HG03064 (cell line): ENCODE measurements around the gene HIVEP3.

ENCODE experiments used
- ATAC-seq: cut with Tn5 transposase; IDR thresholded peaks from one replicate; pipeline ENCODE4 v1.9.1; 2021; ENCODE audit warnings: low read depth; ENCODE audit not compliant: unreplicated experiment

Gene HIVEP3

DNA sequence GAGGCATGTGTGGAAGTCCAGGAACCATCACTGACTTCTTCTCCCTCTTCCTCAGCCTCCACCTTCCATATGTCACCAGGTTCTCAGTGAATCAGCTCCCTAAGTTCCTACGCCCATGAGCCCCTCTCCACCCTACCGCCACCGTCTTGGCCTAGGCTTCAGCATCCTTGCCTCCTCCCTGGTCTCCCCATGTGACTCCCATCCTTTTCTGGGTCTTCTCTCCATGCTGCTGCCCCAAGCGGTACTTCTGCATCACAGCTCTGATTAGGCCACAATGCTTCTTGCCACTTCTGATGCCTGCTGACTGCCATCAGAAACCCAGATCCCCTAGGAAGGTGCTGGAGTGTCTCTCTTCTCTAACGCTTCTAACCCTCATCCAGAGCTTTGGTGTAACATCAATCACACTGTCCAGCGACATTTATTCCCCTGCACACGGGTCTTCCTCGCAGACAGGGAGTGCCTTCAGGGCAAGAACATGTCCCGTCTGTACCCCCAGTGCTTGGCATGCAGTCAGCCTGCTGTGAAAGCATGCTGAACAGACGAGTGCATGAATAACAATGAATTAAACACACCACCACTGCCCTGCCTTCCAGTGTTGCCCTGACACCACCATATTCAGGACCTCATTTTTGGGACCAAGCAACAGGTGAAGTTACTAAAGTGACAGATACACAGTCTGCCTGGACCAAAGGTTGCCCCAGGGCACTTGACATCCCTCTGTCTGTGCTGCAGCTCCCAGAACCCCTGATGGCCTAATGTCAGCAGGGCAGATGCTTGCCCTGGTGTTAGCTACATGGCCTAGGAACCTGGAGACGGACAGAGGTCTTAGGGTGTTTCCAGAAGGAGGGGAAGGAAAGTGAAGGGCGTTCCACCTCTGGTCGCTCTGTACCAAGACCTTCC lies 275.6 kb downstream of the HIVEP3 start:
- ATAC-seq = no peak

DNA sequence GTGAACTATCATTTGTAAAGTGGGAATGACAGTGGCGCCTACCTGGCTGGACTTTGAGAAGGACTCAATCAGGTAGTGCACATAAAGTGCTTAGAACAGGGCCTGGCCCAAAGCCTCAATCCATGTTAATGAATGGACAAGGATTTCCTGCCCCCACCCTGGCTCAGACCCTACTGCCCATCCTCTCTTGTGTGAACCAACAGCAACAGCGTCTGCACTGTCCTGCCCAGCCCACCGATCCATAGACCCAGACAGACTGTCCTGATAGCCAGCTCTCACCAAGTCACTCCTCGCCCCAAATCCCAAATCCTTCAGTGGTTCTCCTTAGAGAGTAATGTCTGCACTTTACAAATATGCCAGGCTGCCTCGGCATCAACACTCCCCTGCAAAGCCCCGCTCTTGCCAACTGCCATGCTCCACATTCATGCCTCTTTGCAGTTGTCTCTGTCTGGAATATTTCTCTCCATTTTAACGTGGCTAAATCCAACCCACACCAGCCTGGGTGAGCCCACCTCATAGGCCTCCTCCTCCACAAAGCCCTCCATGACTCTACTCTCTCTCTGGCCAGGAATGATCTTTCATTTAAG lies 276.7 kb downstream of the HIVEP3 start:
- ATAC-seq = no peak

DNA sequence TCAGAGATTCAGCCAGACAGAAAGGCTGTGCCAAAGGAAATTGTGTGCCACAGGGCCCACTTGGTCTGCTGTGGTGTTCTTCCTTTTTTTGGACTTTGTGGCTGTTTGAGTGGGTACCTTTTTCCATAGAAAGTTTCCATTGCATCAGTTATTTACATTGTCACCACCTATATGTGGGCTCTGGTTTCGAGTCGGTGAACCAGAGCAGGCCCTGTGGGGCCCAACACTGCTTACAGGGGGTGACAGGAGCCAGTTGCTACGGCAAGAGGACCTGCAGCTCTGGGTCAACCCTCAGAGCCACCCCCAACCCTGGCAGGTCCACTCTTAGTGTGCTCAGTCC lies 277.3 kb downstream of the HIVEP3 start:
- no peak for ATAC-seq

DNA sequence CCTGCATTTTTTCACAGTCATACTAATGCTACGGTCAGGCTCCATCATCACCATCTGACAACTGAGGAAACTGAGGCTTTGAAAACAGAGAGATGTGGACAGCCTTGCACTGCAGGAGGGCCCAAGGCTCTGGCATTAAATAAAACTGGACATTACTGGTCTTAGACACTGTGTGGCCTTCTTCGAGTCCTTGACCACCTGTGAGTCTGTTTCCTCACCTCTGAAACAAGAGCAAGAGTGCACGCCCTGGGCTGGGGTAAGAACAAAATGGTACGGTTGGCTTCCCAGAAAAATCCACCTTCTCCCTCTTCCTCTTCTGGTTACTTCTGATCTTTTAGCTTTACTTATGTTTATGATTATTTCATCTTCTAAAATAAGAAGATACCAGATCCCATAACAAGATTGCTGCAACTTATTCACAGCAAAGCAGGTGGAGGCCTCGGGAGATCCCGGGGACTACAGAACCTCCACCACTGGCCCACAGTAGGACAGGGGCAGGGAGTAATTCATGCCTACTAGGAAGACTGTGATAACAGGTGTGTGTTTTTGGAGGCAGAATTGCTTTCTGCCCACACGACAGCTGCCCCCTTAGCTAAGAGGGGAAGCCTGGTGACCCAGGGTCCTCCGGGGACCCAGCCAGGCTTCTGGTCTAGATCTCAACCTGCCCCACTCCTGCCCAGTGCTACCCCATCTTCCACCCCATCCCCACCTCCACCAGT lies 277.8 kb downstream of the HIVEP3 start:
- no peak for ATAC-seq

DNA sequence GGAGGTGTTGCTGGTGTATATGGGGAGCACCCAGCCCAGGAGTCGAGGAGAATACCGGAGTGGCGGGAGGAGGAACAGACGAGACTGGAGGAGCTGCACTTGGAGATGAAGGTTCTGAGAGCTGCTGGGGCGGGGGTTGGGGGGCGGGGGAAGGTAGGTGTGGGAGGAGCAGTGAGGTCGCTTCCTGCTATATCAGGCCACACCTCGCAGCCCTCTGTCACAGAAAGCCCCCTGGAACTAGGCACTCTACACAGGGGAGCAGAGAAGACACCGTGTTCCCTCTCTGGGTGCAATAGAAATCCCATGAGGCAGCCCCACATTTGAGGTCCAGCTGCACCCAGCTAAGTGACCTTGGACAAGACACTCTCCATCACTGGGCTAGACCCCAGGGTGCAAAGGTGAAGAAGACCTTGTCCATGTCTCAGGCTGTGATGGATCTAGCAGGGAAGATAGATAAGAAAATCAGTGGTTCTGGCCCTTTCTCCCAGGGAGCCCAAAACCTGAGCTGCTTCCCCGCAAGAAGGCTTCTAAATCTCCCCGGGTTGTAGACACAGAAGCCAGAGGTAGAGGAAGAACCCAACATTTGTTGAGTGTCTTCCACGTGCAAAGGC lies 278.5 kb downstream of the HIVEP3 start:
- no peak for ATAC-seq

DNA sequence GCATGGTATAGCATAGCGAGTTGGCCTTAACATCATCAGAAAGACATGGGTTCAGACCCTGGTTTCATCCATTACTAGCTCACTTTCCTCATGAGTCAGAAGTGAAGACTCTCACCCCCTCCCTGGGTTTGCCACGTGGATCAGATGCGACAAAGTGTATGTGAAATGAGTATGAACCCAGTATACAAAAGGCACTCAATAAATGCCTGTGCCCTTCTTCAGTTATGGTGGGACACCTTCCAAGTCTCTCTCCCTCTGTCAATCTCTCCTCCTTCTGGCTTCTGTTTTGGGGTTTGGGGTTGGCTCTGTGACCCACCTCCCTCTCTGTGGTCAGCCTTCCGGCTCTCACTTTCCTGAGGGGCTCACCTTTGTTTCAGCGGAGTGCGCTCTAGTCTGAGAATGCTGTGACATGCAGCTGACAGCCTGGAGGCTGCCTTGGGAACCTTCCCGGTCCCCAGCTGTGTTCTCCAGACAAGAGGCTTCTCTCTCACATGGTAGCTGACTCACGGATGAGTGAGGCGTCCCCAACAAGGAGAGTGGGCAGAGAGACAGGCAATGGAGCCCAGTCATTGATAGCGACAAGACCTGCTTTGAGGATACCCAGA lies 279.3 kb downstream of the HIVEP3 start:
- no peak for ATAC-seq

DNA sequence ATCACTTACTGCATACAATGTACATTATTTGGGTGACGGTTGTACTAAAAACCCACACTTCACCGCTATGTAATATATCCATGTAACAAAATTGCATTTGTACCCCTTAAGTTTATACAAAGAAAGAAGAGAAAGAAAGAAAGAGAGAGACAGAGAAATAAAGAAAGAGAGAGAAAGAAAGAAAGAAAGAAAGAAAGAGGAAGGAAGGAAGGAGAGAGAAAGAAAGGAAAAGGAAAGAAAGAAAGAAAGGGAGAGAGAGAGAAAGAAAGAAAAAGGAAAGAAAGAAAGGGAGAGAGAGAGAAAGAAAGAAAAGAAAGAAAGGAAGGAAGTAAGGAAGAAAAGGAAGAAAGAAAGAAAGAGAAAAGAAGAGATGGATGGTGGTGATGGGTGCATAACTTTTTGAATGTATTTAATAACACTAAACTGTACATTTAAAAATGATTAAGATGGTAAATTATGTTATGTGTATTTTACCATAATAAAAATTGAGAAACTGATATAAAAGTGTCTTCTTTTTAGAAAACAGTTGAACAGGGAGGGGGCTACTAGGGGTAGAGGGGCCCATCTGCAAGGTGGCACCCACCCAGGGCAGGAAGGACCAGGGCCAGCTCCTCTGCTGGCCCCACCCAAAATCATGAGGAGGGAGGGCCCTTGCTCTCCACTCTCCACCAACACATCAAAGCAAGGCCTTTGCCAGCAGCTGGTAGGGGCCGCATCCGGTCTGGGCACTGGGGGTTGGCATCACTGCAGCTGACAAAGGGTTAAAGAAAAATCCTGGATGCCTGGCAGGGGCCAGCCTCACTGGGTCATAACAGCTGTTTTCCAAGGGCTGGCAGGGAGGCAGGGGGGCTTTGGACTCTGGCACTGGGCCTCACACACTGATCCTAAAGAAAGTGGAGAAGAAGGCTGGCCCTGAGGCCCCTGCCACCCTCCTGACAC lies 280.4 kb downstream of the HIVEP3 start:
- no peak for ATAC-seq

DNA sequence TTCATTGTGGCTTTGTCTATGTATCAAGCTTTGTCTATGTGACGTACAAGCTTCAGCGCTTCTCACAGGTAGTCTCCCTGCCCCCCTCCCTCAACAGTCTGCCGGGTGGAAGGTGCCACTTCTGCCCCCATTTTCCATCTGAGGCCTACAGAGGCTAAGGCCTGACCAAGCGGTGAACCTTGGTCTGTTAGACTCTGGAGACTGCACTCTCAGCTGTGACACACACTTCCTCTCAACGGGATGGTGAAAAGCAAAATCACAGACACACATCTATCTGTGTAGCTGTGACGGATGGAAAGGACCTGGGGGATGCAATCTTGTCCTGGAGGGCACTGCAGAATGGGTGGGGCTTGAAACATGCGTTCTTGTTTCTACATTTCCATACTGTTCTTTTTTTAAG lies 281.4 kb downstream of the HIVEP3 start:
- no peak for ATAC-seq

DNA sequence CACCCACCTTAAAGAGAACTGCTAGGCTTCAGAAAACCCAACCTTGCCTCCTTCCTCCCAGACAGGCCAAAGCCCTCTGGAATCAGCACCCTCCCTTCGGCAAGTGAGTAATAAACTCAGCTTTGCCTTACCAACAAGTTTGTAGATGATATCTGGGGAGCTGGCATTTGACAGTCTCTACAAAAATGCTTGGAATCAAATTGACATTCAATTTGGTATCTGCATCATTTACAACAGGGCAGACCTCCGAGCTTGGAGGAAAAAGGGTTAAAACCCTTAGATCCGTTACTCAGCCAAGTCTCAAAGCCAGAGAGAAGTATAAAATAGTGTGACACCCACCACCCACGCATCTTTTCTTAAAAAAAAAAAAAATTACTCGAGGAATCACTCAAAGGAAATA lies 285.0 kb downstream of the HIVEP3 start:
- no peak for ATAC-seq

DNA sequence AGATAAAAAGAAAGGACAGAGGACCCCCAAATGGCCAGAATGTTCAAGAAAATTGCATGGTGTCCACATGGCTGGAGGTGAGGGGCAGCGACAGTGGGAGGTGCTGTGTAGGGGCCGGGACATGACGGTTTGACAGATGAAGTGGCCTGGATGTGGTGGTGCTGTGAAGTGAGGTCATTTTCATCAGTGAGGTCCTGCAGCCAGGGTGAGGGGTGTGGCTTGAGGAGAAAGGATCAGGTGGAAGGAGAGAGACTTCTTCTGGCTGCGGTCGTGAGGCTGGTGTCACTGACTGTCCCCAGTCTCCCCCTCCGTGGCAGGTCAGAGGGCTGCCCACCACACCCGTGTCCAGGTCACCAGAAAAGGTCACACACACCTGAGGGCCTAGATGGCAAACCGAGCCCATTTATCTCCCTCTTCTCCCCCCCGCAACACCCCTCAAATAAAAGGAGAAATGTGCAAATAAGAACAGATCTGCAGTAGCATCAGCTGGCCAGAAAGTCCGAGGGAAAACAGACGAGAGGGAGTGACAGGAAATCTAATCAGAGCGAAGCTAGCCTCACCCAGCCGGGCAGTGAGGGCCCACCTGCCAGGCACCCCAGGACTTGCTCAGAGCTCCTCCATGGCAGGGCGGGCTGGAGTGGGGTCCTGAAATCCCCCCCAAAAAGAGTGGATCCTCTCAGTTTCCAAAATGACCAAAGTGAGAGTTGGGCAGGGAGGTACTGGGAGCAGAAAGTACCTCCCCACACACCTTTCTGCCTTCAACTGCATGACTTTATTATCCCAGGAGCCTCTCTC lies 285.7 kb downstream of the HIVEP3 start:
- no peak for ATAC-seq

DNA sequence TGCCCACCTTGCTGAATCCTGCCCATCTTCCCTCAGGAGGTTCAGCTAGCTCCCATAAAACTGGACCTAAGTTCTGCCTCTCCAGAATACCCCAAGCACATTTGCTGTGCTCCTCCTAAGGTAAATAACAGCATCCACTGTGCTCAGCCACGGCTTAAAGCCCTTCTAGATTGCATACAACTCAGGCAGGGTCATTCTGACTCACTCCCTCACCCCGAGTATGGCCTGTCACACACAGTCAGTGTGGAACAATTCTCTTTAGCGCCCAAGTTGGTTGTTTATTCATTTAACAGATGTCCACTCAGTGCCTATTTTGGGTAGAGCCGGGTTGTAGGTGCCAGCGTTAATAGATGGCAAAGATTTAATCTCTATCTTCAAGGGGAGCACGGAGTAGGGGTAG lies 286.8 kb downstream of the HIVEP3 start:
- ATAC-seq = no peak

DNA sequence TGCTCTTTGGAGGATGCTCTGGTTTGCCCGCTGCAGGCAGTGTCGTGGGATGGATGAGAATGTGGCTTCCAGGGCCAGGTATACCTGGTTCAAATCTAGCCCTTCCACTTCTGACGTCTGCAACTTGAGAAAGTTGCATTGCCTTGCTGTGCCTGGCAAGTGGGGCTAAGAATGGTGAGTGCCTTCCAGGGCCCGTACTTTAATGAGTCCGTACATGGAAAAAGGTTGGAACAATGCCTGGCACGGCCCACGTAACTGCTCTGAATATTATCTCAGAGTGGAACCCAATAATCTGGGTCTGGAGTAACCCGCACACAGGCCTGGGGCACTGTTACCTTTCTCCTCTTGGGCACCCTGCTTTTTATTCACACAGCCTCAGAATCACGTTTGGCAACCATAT lies 287.6 kb downstream of the HIVEP3 start:
- no peak for ATAC-seq

DNA sequence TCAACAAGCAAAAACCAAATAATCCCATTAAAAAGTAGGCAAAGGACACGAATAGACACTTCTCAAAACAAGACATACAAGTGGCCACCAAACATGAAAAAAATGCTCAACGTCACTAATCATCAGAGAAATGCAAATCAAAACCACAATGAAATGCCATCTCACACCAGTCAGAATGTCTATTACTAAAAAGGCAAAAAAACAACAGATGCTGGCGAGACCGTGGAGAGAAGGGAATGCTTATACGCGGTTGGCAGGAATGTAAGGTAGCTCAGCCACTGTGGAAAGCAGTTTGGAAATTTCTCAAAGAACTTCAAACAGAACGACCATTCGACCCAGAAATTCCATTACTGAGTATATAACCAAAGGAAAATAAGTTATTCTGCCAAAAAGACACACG lies 289.2 kb downstream of the HIVEP3 start:
- ATAC-seq = no peak

DNA sequence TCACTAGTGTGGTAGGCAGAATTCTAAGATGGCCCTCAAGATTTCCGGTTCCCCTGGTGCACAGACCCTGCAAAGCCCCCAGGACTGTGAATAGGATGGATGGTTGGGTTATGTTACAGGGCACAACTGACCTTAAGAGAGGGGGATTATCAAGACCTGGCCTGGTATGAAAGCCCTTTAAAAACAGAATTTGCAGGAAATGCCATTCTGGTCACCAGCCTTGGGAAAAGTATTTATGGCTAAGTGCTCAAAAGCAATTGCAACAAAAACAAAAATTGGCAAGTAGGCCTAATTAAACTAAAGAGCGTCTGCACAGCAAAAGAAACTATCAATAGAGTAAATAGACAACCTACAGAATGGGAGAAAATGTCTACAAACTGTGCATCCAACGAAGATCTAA lies 289.6 kb downstream of the HIVEP3 start:
- ATAC-seq = no peak

DNA sequence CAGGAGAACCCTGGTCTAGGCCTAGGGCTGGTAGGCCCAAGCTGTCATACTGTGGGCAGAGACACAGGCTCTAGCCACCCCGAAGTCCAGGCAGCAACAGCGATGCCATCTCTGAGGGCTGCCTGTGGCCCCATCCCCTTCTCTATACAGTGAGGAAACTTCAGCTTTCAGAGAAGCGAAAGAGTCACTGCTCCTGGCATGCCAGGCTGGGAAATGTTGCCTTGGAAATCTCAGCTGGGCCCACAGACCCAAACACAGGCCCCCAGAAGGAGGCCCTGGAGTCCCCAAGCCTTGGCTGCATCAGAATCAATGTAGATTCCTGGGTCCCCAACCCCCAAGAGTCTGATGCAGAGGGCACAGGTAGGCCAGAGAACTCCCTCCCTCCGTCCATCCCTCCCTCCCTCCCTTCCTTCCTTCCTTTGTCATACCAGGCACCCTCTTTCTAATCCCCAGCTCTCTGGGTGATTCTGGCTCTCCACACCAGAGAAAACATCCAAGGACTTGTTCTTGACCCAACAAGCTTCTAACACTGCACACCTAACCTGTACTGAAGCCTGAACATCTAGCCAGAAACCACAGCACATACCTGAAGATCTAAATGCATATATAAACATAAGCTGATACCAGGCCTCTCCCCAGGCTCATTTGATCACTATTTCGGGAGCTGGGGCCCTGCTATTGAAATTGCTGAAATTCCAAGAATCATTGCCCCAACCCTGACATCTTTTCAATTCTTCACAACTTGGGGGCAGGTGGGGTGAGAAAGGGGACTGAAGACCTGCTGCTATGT lies 291.0 kb downstream of the HIVEP3 start:
- no peak for ATAC-seq

DNA sequence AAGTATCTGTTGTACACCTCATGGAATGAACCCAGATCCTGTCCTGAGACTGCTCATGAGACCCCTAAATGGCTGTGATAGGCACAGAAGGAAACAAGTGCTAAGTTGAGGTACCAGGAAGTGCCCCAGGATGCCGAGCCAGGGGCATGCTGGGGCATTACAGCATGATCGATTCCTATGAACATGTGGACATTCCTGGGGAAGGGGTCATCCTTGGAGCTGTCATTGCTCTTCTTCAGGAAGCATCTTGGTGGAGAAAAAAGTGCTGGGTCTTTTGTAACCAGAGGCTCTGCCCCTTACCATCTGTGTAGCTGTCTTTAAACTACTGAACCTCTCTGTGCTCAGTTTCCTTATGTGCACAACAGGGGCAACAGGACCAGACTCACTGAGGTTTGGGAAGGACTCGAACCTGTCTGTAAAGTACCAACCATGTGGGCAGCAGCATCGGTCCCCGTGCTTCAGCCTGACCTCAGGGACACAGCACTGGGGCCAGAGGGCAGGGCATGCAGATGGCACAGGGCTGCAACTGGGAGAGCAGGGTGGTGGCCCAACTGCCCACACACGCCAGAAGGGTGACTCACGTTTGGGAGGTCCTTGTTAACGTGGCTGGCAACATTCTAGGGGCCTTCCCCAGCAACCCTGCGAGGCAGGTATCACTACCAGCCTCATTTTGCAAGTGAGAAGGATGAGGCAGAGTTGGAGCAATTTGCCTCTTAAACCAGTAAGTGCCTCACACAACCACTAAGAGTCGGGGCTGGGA lies 291.9 kb downstream of the HIVEP3 start:
- ATAC-seq = no peak

DNA sequence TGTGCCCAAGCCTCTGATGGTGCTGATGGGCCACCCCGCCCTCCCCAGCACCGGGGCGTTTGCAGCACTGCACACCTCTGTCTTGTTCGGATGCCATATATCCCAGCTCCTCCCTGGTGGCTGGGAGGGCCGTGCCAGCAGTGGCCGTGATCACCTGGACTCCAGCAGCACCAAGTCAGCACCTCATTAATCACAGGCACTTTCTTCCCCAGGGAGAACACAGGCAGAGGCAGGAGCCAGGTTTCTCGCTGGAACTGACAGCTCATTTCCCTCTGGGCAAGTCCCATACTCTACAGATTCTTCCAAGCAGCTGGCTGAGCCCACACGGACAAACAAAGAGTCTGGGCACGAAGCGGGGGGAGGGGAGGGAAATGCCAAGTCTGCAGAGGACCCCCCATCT lies 292.6 kb downstream of the HIVEP3 start:
- no peak for ATAC-seq

DNA sequence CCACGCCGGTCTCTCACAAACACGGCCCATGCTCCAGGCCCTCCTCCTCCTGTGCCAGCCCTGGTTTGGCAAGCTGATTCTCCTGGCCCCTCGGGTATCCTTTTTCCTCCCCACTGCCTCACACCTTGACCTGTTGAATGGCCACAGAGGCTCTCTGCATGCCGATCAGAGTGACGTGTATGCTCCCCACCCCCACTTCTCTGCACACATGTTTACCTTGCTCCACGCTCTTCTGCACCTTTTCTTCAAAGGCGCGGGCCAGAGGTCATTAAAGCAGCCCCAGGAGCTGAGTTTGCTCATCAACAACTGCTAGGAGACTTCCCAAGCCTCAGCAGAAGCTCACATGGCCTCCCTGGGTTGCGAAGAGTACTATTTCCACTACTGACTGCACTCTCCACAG lies 295.0 kb downstream of the HIVEP3 start:
- no peak for ATAC-seq
